Germinal center (tissue), 1 donor: ENCODE data around the gene KRT3.
"Not testable (repeated sequence)": the region's sequence is repeated elsewhere in the genome, so short reads cannot be mapped to it uniquely, and the experiment has no call there.

Experiments
- DNase-seq: peaks from one replicate; pipeline ENCODE4 v3.0.0; 2012; ENCODE audit warnings: mixed read lengths, low spot score

The KRT3 gene

GRCh38 chr12:52781399-52782082 lies 14.4 kb downstream of the KRT3 start:
- DNase-seq, result no peak

- no peak for DNase-seq
Observed at GRCh38 chr12:52779914-52780313, 16.0 kb downstream of the KRT3 start.

- no peak for DNase-seq
Observed at GRCh38 chr12:52778833-52779232, 17.1 kb downstream of the KRT3 start.

GRCh38 chr12:52777566-52777965 lies 18.4 kb downstream of the KRT3 start:
- DNase-seq, result no peak

GRCh38 chr12:52776913-52777395 lies 19.0 kb downstream of the KRT3 start, which contains the start of gene KRT76:
TSS of gene KRT76 (minus strand) at chr12:52777345. CDS start at chr12:52777291, 54 bp downstream.
- DNase-seq, result no peak

GRCh38 chr12:52776435-52776834 lies 19.5 kb downstream of the KRT3 start:
- no peak for DNase-seq

GRCh38 chr12:52774629-52775250 lies 21.2 kb downstream of the KRT3 start:
- DNase-seq, result no peak

- no peak for DNase-seq
Observed at GRCh38 chr12:52772772-52773171, 23.1 kb downstream of the KRT3 start.

GRCh38 chr12:52772188-52772587 lies 23.7 kb downstream of the KRT3 start:
- no peak for DNase-seq

GRCh38 chr12:52771505-52771904 lies 24.4 kb downstream of the KRT3 start:
- DNase-seq, result no peak

- no peak for DNase-seq
Observed at GRCh38 chr12:52771088-52771487, 24.8 kb downstream of the KRT3 start.

- no peak for DNase-seq
Observed at GRCh38 chr12:52769946-52770345, 26.0 kb downstream of the KRT3 start.

- no peak for DNase-seq
Observed at GRCh38 chr12:52769354-52769753, 26.6 kb downstream of the KRT3 start.

GRCh38 chr12:52768479-52769200 lies 27.3 kb downstream of the KRT3 start:
- no peak for DNase-seq

GRCh38 chr12:52767427-52767826 lies 28.5 kb downstream of the KRT3 start:
- no peak for DNase-seq

GRCh38 chr12:52767020-52767379 lies 28.9 kb downstream of the KRT3 start:
- no peak for DNase-seq

- DNase-seq, result no peak
Observed at GRCh38 chr12:52766351-52767019, 29.4 kb downstream of the KRT3 start.

GRCh38 chr12:52765702-52766101 lies 30.2 kb downstream of the KRT3 start:
- DNase-seq, result no peak

- no peak for DNase-seq
Observed at GRCh38 chr12:52763991-52764390, 31.9 kb downstream of the KRT3 start.

- DNase-seq, result no peak
Observed at GRCh38 chr12:52763036-52763659, 32.8 kb downstream of the KRT3 start.

GRCh38 chr12:52761802-52762201 lies 34.1 kb downstream of the KRT3 start:
- no peak for DNase-seq

GRCh38 chr12:52761218-52761617 lies 34.7 kb downstream of the KRT3 start:
- DNase-seq, result not testable (repeated sequence)
